Fibroblast of mammary gland (primary cell): Measurements from ENCODE around the gene AFF2.
"Not testable (repeated sequence)": the region's sequence is repeated elsewhere in the genome, so short reads cannot be mapped to it uniquely, and the experiment has no call there.

ENCODE experiments used
- DNase-seq: peaks from one replicate; pipeline ENCODE4 v3.0.0-alpha.2; 2010; ENCODE audit warnings: low read depth
- H3K4me3 ChIP-seq: 2 replicates; pipeline ENCODE4 v1.5.1; 2011; ENCODE audit warnings: low read depth, mild to moderate bottlenecking, low read length, moderate library complexity; ENCODE audit not compliant: control insufficient read depth
- TF ChIP-seq, protein P1 (sequence below): conservative IDR thresholded peaks from 2 replicates; pipeline ENCODE4 v1.5.1; 2011; ENCODE audit warnings: low read depth, low read length, inconsistent platforms; ENCODE audit not compliant: control insufficient read depth, insufficient read depth

Gene AFF2

DNA sequence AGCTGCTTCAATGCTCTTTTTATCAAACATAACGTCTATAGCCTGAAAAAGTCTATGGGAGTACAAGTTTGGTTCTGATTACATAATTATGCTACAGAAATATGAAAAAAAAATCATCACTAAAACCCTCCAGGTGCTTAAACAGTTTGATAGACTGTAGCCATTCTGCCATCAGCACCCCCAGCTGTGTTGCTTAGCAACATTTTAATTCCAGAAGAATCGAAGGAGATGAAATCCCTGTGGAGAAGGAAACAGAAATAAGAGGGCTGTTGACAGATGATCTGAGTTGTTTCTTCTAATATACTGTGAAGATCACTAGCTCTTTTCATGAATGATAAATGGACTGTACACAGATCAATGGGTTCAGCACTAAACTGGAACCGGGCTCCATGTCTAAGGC is 402.8 kb downstream of the AFF2 start:
- DNase-seq: no peak
- no peak overlapping the region for H3K4me3 ChIP-seq
- TF ChIP-seq, protein P1, sequence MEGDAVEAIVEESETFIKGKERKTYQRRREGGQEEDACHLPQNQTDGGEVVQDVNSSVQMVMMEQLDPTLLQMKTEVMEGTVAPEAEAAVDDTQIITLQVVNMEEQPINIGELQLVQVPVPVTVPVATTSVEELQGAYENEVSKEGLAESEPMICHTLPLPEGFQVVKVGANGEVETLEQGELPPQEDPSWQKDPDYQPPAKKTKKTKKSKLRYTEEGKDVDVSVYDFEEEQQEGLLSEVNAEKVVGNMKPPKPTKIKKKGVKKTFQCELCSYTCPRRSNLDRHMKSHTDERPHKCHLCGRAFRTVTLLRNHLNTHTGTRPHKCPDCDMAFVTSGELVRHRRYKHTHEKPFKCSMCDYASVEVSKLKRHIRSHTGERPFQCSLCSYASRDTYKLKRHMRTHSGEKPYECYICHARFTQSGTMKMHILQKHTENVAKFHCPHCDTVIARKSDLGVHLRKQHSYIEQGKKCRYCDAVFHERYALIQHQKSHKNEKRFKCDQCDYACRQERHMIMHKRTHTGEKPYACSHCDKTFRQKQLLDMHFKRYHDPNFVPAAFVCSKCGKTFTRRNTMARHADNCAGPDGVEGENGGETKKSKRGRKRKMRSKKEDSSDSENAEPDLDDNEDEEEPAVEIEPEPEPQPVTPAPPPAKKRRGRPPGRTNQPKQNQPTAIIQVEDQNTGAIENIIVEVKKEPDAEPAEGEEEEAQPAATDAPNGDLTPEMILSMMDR: no peak

DNA sequence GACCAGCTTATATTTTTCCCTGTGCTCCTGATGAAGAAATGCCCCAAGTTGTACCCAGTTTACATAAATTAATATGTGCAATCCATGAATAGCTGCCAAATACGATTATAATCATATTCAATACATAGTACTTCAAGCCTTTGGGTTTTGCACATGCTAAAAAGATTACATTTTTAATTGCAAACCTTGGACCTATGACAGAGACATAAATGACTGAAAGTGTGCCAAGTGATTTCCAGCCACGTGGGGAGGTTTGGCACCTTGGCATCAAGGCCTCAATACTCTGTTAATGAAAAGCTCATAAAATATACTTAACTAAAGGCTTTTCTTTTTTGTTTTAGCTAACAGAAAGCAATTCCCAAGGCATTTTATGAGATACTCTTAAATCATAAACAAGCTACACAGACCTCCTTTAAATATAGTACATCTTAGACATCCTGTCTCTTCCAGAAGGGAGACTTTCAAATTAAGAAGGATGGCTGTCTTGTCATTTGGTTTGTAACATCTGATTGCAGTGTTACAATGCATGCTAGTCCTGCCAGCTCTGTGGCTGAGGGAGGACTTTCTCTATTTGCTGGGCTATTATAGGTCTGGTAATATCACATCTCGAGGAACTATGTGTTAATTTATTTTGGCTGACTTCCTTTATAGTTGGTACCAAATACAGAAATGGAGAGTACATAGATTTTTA is 404.1 kb downstream of the AFF2 start:
- H3K4me3 ChIP-seq: no peak overlapping the region
- no peak for DNase-seq
- TF ChIP-seq, protein P1: no peak

DNA sequence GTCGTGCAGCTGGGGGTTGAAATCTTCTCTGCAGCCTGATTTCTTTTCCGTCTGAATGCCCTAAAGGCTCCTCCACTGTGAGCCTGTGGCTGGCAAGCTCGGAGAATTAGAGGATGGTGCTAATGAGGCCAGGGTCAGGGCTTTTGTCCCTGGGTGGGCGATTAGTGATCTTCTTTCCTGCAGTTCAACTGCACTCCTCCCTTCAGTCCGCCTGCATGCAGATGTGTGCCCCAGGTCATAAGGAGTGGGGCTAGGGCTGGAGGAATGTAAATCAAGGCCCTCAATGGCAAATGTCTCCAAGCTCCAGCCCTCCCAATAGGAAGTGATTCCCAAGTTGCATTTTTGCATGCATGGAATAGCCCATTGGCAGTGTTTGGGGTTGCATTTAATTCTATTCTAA is 405.0 kb downstream of the AFF2 start:
- no peak overlapping the region for H3K4me3 ChIP-seq
- TF ChIP-seq, protein P1: no peak

DNA sequence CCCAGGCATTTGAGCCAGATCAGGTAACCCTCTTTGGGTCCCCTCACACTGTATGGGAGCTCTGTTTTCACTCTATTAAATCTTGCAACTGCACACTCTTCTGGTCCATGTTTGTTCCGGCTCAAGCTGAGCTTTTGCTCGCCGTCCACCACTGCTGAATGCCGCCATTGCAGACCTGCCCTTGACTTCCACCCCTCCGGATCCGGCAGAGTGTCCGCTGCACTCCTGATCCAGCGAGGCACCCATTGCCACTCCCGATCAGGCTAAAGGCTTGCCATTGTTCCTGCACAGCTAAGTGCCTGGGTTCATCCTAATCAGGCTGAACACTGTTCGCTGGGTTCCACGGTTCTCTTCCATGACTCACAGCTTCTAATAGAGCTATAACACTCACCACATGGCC is 406.2 kb downstream of the AFF2 start:
- H3K4me3 ChIP-seq, DNase-seq: not testable (repeated sequence)

More for the DNA sequence above, 405.0 kb downstream of the AFF2 start:
- no peak for DNase-seq

DNA sequence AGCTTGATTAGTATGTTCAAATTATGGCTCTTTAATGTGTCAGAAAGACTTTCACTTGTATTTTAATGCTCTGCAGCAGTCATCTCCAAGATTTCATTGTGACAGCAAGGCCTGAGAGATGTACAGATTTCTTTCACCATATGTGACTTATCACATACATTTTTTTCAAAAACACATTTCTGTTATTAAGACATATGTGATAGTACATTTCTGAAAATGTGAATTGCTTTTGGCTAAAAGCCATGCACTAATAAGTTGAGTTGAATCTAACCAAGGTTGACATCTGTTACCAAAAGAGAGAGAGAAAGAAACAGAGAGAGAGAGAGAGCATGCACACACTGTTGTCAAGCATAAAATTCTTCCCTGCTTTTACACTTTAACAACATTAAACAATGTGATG is 409.3 kb downstream of the AFF2 start:
- TF ChIP-seq, protein P1: no peak
- no peak for DNase-seq
- no peak overlapping the region for H3K4me3 ChIP-seq

DNA sequence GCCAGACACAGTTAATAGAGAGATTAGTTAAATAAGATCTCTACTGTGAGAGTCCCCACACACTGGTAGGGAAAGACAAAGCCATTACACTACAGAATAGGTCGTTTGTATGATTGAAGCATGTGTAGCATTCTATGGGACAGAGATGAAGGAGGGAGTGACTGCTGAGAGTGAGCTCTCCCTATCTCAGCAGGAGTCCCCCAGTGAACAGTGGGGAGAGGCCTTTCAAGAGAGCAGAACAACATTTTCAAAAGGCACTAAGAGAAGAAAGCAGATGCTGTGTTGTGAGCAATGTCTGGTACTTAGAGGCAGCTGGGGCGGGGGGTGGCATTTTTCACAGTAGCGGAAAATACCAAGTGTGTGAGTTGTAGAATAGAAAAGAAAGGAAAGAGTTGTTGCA is 413.6 kb downstream of the AFF2 start:
- TF ChIP-seq, protein P1: no peak
- DNase-seq: no peak
- H3K4me3 ChIP-seq: no peak overlapping the region

DNA sequence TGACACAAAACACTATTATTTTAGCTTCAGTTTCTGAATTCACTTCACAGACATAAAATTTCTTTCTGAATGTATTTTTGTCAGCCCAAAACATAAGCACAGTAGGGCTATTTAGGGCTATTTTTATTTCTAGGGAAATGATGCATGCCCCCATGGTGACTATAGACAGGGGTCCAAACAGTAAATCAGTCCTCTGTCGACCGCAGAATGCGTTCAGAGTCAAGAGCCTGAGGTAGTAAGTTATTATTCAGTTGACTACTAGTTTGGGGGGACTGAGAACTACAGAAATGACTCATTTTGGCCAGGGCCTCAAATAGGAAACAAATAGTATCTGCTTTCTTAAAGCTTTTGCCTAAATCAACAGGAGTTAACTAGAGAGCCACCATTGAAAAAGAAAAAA is 414.4 kb downstream of the AFF2 start:
- TF ChIP-seq, protein P1: no peak
- no peak overlapping the region for H3K4me3 ChIP-seq
- no peak for DNase-seq
